ENCODE measurements around the gene SLC25A43.
A peak's percentile ranks its signal among the peaks of the same experiment; 100 is the strongest.
"Not testable (repeated sequence)": the region's sequence is repeated elsewhere in the genome, so short reads cannot be mapped to it uniquely, and the experiment has no call there.

SLC25A43 gene

DNA sequence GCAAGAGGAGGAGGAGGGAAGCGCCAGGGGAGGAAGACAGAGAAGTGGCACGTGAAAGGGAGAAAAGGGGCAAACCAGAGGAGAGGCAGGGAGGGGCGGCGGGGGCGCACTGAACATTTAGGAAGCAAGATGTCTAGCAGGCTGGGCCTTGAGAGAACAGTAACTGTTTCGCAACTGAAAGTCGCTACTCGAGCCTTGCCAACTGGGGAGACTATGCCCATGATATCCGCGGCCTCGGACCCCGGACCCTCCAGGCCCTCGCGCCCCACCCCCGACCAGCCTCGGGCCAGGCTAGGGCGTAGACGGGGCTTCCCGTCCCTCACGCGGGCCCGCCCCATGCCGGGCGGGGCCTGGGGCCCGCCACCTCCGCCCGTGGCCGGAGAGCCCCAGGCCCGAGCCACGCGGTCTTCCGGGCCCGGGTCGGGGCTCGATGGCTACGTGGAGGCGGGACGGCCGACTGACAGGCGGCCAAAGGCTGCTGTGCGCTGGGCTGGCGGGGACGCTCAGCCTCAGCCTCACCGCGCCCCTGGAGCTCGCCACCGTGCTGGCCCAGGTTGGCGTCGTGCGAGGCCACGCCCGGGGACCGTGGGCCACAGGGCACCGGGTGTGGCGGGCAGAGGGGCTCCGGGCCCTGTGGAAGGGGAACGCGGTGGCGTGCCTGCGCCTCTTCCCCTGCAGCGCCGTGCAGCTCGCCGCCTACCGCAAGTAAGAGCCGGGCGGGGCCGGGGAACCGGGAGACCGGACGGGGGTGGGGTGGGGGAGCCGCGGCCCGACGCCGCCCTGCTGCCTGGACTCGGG is at the start of gene SLC25A43:
Gene SLC25A43 (plus strand): TSS at position 363 of the 798 bp plus-strand sequence. CDS start 68 bp downstream, at position 431.
- peak; percentile 39 for DNase-seq

GRCh38 chrX:119359618-119360382 is 39.3 kb upstream of the SLC25A43 start:
- no peak for DNase-seq

DNA sequence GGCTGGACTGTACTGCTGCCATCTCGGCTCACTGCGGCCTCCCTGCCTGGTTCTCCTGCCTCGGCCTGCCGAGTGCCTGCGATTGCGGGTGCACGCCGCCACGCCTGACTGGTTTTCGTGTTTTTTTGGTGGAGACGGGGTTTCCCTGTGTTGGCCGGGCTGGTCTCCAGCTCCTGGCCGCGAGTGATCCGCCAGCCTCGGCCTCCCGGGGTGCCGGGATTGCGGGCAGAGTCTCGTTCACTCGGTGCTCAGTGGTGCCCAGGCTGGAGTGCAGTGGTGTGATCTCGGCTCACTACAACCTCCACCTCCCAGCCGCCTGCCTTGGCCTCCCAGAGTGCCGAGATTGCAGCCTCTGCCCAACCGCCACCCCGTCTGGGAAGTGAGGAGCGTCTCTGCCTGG is 37.7 kb upstream of the SLC25A43 start:
- not testable (repeated sequence) for DNase-seq

DNA sequence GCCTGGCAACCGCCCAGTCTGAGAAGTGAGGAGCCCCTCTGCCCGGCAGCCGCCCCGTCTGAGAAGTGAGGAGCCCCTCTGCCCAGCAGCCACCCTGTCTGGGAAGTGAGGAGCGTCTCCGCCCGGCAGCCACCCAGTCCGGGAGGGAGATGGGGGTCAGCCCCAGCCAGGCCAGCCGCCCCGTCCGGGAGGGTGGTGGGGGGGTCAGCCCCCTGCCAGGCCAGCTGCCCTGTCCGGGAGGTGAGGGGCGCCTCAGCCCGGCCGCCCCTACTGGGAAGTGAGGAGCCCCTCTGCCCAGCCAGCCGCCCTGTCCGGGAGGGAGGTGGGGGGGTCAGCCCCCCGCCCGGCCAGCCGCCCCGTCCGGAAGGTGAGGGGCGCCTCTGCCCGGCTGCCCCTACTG is 37.1 kb upstream of the SLC25A43 start:
- not testable (repeated sequence) for DNase-seq

GRCh38 chrX:119363391-119363790 is 35.7 kb upstream of the SLC25A43 start:
- no peak for DNase-seq

GRCh38 chrX:119371861-119372260 is 27.3 kb upstream of the SLC25A43 start:
- not testable (repeated sequence) for DNase-seq

GRCh38 chrX:119374736-119375135 is 24.4 kb upstream of the SLC25A43 start:
- DNase-seq: no peak

GRCh38 chrX:119375561-119375960 is 23.6 kb upstream of the SLC25A43 start:
- no peak for DNase-seq

DNA sequence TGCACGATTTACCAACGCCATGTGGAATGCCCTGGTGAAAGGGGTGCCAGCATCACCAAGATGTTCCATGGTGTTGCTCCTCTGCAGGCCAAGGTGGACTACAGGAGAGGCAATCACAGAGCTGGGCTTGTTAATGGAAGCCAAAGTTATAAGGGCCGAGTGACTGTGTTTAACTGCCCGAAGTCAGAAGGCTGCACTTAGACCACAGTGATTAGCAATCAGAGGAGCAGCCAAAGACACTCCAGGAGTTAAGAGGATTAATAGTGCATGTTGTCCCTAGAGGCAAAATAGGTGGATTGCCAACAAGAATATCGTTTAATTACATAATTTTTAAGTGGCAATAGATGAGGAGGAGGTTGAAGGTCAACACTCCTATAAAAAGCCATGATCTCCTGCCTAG is 22.8 kb upstream of the SLC25A43 start:
- no peak for DNase-seq

GRCh38 chrX:119381349-119381944 is 17.7 kb upstream of the SLC25A43 start:
- no peak for DNase-seq

GRCh38 chrX:119382606-119383005 is 16.5 kb upstream of the SLC25A43 start:
- no peak for DNase-seq

DNA sequence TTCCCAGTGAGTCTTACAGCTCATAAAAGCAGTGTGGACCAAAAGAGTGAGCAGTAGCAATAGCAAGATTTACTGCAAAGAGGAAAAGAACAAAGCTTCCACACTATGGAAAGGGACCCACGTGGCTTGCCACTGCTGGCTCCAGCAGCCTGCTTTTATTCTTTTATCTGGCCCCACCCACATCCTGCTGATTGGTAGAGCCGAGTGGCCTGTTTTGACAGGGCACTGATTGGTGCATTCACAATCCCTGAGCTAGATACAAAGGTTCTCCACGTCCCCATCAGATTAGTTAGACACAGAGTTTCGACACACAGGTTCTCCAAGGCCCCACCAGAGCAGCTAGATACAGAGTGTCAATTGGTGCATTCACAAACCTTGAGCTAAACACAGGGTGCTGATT is 12.5 kb upstream of the SLC25A43 start:
- not testable (repeated sequence) for DNase-seq

DNA sequence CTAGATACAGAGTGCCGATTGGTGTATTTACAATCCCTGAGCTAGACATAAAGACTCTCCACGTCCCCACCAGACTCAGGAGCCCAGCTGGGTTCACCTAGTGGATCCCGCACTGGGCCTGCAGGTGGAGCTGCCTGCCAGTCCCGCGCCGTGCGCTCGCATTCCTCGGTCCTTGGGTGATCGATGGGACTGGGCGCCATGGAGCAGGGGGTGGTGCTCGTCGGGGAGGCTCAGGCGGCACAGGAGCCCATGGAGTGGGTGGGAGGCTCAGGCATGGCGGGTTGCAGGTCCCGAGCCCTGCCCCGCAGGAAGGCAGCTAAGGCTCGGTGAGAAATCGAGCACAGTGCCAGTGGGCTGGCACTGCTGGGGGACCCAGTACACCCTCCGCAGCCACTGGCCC is 11.7 kb upstream of the SLC25A43 start:
- not testable (repeated sequence) for DNase-seq

DNA sequence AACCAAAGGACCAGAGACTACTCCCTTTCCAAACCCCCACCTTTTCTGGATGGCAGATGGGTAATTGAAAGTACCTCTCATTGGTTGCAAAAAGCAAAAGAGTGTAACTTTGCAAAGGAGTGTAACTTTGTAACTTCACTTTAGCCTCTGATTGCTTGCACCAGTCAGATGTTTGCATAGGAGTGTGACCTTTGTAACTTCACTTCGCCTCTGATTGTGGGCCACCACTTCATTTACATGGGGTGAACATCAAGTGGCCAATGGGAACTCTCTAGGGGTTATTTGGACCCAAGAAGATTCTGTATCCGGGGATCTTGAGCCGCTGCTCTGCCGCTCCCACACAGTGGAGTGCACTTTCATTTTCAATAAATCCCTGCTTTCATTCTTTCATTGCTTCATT is 9.9 kb upstream of the SLC25A43 start:
- DNase-seq: no peak

DNA sequence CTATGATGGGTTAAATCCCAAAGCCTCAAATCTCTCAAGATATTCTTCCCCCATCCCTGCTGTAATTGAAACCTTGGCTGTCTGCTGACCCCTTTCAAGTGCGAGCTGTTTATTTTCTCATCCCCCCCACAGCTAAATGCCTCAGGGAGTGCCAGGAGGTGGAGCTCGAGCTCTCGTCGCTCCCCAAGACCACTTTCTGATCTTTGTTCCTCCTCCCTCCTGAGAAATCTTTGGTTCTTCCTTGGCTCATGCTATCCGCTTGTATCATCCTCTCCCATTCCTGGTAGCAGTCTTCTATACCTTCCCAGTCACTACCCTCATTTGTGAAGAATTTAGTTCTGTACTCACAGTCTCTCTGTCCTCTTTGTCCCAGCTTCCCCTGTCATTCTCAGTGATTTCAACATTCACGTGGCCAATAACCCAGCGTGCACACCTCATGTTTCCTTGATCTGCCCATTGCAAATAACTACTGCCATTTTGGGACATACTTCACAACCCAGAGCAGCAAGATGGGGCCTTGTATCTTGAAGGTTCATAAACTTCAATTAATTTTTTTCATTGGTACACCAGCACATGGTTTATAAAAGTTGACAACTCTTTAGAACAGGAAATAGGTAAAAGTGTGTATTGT is 9.2 kb upstream of the SLC25A43 start:
- DNase-seq: no peak

- DNase-seq: no peak
Observed at GRCh38 chrX:119391279-119391678, 7.9 kb upstream of the SLC25A43 start.

- DNase-seq: no peak
Observed at GRCh38 chrX:119393144-119393543, 6.0 kb upstream of the SLC25A43 start.

DNA sequence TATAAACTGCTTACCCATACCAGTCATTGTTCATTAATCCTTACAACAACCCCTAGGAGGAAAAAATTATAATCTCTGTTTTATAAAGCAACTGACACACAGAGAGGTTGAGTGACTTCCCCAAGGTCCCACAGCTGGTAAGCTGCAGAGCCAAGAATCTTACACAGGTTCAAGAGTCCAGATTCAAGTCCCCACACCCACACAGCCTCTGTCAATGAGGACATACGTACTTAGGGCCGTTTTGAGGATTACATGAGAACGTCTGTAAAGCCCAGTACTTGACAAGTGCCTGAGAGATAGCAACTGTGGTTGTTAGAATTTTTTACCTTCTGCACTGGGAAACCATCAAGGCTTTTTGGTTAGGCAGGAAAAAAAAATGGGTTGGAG is 556 bp upstream of the SLC25A43 start:
- DNase-seq: no peak

DNA sequence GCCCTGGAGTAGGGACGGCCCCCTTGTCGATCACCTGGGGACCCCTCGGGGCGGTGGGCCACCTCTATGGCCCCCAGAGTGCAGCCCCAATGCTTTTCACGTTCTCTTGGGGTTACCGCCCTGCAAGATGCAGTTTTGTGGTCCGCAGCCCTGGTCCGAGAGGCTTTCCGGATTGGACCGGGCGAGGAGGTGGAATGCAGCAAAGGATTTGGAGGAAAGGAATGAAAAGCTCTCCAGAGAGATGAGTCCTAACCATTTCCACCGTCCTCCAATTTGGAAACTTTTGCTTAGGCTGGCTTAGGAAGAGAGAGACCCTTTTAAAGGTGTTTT is 601 bp downstream of the SLC25A43 start:
- no peak for DNase-seq

DNA sequence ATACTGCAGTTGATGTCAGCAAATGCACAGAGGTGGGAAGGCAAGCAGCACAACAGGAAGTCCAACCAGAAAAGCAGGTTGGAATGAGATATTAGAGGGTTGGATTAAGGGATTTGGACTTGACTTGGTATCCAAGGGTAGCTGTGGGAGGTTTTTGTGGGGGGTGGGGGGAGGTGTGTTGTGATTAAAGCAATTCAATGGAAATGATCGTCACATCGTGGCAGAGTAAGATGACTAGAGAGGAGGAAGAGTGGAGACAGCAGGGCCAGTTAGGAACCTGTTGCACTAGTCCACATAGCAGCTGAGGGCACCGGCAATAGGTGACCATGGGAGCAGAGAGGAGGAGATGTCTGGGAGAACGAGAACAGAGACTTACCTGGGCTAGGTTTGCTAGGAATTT is 2.4 kb downstream of the SLC25A43 start:
- DNase-seq: no peak

GRCh38 chrX:119402588-119402987 is 3.5 kb downstream of the SLC25A43 start:
- no peak for DNase-seq

DNA sequence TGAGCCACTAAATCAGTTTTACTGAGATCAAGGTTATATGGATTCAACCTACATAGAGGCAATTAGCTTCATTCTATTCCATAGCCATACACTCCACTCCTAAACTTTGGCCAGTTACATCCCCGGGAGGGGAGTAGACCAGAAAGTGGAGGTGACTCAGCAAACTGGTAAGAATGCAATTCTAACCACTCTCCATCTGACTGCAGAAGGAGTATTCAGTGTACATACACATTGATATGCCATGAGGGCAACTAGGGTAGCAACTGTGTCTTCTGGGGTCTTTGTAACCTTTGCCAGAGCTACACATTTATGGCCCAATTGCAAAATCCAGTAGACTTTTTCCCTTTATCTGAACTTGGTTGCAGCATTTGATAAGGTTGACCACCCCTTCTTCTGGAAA is 7.6 kb downstream of the SLC25A43 start:
- DNase-seq: no peak

- DNase-seq: no peak
Observed at GRCh38 chrX:119407681-119408080, 8.5 kb downstream of the SLC25A43 start.

Data from activated T-cell treated with anti-CD3 and anti-CD28 coated beads, Interleukin-2, amount 50 U/mL, for 1 hour (primary cell).